HEK293 (cell line): Measurements from ENCODE around the gene NGRN.

Experiments used
- BCL11A ChIP-seq: fragments of 450-650 bp; formaldehyde crosslinking; IDR thresholded peaks from 2 replicates; pipeline ENCODE4 v1.5.1; 2016; ENCODE audit warnings: low read depth, missing biosample characterization, missing genetic modification characterization
- SP7 ChIP-seq: fragments of 450-650 bp; formaldehyde crosslinking; IDR thresholded peaks from 2 replicates; pipeline ENCODE4 v1.5.1; 2016; ENCODE audit warnings: missing biosample characterization, missing genetic modification characterization
- ZBTB20 ChIP-seq: fragments of 450-650 bp; formaldehyde crosslinking; IDR thresholded peaks from 2 replicates; pipeline ENCODE4 v1.5.1; 2016; ENCODE audit warnings: missing biosample characterization, missing genetic modification characterization
- ZFHX2 ChIP-seq: fragments of 450-650 bp; formaldehyde crosslinking; conservative IDR thresholded peaks from 2 replicates; pipeline ENCODE4 v1.5.1; 2016; ENCODE audit warnings: missing biosample characterization, missing genetic modification characterization
- ZFP3 ChIP-seq: fragments of 450-650 bp; formaldehyde crosslinking; IDR thresholded peaks from 2 replicates; pipeline ENCODE4 v1.5.1; 2016; ENCODE audit warnings: low read depth, missing biosample characterization, missing genetic modification characterization
- ZFP41 ChIP-seq: fragments of 450-650 bp; formaldehyde crosslinking; IDR thresholded peaks from 2 replicates; pipeline ENCODE4 v1.5.1; 2016; ENCODE audit warnings: missing biosample characterization, missing genetic modification characterization, borderline replicate concordance
- ZNF140 ChIP-seq: fragments of 450-650 bp; formaldehyde crosslinking; IDR thresholded peaks from 2 replicates; pipeline ENCODE4 v1.5.1; 2016; ENCODE audit warnings: missing biosample characterization, missing genetic modification characterization
- ZNF169 ChIP-seq: fragments of 450-650 bp; formaldehyde crosslinking; IDR thresholded peaks from 2 replicates; pipeline ENCODE4 v1.5.1; 2016; ENCODE audit warnings: missing biosample characterization, missing genetic modification characterization
- ZNF324 ChIP-seq: fragments of 450-650 bp; formaldehyde crosslinking; IDR thresholded peaks from 2 replicates; pipeline ENCODE4 v1.5.1; 2016; ENCODE audit warnings: missing biosample characterization, missing genetic modification characterization
- ZNF335 ChIP-seq: fragments of 450-650 bp; formaldehyde crosslinking; conservative IDR thresholded peaks from 2 replicates; pipeline ENCODE4 v1.5.1; 2016; ENCODE audit warnings: missing biosample characterization, missing genetic modification characterization
- ZNF404 ChIP-seq: fragments of 450-650 bp; formaldehyde crosslinking; IDR thresholded peaks from 2 replicates; pipeline ENCODE4 v1.5.1; 2017; ENCODE audit warnings: missing biosample characterization, missing genetic modification characterization
- ZNF433 ChIP-seq: fragments of 450-650 bp; formaldehyde crosslinking; IDR thresholded peaks from 2 replicates; pipeline ENCODE4 v1.5.1; 2016; ENCODE audit warnings: missing biosample characterization, missing genetic modification characterization, low read depth
- ZNF549 ChIP-seq: fragments of 450-650 bp; IDR thresholded peaks from 2 replicates; pipeline ENCODE4 v1.5.1; 2018; ENCODE audit warnings: missing biosample characterization, missing genetic modification characterization, mild to moderate bottlenecking, inconsistent platforms, moderate library complexity
- ZNF596 ChIP-seq: fragments of 450-650 bp; IDR thresholded peaks from 2 replicates; pipeline ENCODE4 v1.5.0; 2018; ENCODE audit warnings: missing biosample characterization, mild to moderate bottlenecking, missing genetic modification characterization, moderate library complexity
- ZNF621 ChIP-seq: fragments of 450-650 bp; formaldehyde crosslinking; IDR thresholded peaks from 2 replicates; pipeline ENCODE4 v1.5.1; 2017; ENCODE audit warnings: missing biosample characterization, missing genetic modification characterization
- ZNF664 ChIP-seq: fragments of 450-650 bp; formaldehyde crosslinking; IDR thresholded peaks from 2 replicates; pipeline ENCODE4 v1.5.1; 2016; ENCODE audit warnings: missing biosample characterization, missing genetic modification characterization
- ZNF785 ChIP-seq: fragments of 450-650 bp; formaldehyde crosslinking; IDR thresholded peaks from 2 replicates; pipeline ENCODE4 v1.5.1; 2016; ENCODE audit warnings: missing biosample characterization, missing genetic modification characterization
- ZNF843 ChIP-seq: fragments of 450-650 bp; formaldehyde crosslinking; IDR thresholded peaks from 2 replicates; pipeline ENCODE4 v1.5.1; 2016; ENCODE audit warnings: missing biosample characterization, missing genetic modification characterization
- ZXDB ChIP-seq: fragments of 450-650 bp; formaldehyde crosslinking; IDR thresholded peaks from 2 replicates; pipeline ENCODE4 v1.5.1; 2016; ENCODE audit warnings: missing biosample characterization, missing genetic modification characterization
- TF ChIP-seq, protein P1 (sequence below): fragments of 450-650 bp; formaldehyde crosslinking; IDR thresholded peaks from 2 replicates; pipeline ENCODE4 v1.5.1; 2016; ENCODE audit warnings: missing biosample characterization, missing genetic modification characterization, low read depth
- TF ChIP-seq, protein P2 (sequence below): fragments of 450-650 bp; formaldehyde crosslinking; IDR thresholded peaks from 2 replicates; pipeline ENCODE4 v1.5.1; 2016; ENCODE audit warnings: missing biosample characterization, missing genetic modification characterization, low read depth
- TF ChIP-seq, protein P3 (sequence below): fragments of 450-650 bp; formaldehyde crosslinking; IDR thresholded peaks from 2 replicates; pipeline ENCODE4 v1.5.1; 2016; ENCODE audit warnings: missing biosample characterization, missing genetic modification characterization
- TF ChIP-seq, protein P4 (sequence below): fragments of 450-650 bp; formaldehyde crosslinking; IDR thresholded peaks from 2 replicates; pipeline ENCODE4 v1.5.1; 2016; ENCODE audit warnings: missing biosample characterization, missing genetic modification characterization
- TF ChIP-seq, protein P5 (sequence below): fragments of 450-650 bp; formaldehyde crosslinking; IDR thresholded peaks from 2 replicates; pipeline ENCODE4 v1.5.1; 2016; ENCODE audit warnings: missing biosample characterization, missing genetic modification characterization
- TF ChIP-seq, protein P6 (sequence below): fragments of 450-650 bp; formaldehyde crosslinking; IDR thresholded peaks from 2 replicates; pipeline ENCODE4 v1.5.1; 2016; ENCODE audit warnings: missing biosample characterization, missing genetic modification characterization
- TF ChIP-seq, protein P7 (sequence below): fragments of 450-650 bp; formaldehyde crosslinking; IDR thresholded peaks from 2 replicates; pipeline ENCODE4 v1.5.1; 2016; ENCODE audit warnings: missing biosample characterization, missing genetic modification characterization

NGRN gene

DNA sequence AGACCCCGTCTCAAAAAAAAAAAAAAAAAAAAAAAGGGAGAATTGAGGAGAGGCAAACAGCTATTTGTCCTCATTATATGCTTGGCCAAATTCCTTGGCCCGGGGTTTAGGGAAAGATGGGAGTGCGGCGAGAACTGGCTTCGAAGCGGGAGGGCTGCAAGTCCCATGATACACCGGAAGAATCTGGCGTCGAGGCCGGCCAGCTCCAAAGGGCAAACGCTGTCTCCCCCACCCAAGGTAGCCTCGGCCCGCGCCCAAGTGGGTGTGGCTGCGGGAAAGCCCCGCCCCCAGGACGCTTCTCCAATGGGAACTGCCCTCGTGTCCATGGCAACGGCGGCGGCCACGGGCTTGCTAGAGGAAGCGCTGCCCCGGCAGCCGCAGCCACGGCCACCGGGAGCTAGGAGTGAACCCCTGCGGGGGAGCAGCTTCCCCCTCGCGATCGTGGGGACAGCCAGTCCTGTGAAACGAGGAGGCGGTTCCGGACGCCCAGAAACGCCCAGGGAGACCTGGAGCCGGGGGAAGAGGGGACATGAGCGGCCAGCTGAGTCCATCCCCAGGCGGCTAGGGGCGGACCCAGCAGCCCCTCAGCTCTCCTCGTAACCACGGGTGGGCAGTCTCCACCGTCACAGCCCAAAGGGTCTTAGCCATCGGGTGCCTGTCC is 16.1 kb upstream of the NGRN start, which contains the start of gene TTLL13 (continued):
- TF ChIP-seq SP7 (tag by site-specific recombination) (peak; percentile 43; the same call in 1 of the 2 replicates), ZNF596 (tag by site-specific recombination) (no peak), ZNF169 (tag by site-specific recombination) (no peak), ZNF549 (tag by site-specific recombination) (no peak), ZNF433 (tag by site-specific recombination) (no peak), ZNF324 (tag by site-specific recombination) (no peak), ZFHX2 (tag by site-specific recombination) (no peak; the same call in 1 of the 2 replicates), ZNF621 (tag by site-specific recombination) (no peak), ZFP3 (no peak), ZNF335 (tag by site-specific recombination) (peak; percentile 93), ZNF664 (tag by site-specific recombination) (no peak), ZNF140 (no peak), ZXDB (tag by site-specific recombination) (peak; percentile 98), ZNF404 (tag by site-specific recombination) (no peak), ZNF785 (no peak), ZFP41 (tag by site-specific recombination) (no peak), BCL11A (tag by site-specific recombination) (no peak), ZBTB20 (no peak; the same call in 1 of the 2 replicates), ZNF843 (tag by site-specific recombination) (0 out of 2 replicates have a peak, but pooled peaks have one; percentile 29)
- TF ChIP-seq, protein P1, sequence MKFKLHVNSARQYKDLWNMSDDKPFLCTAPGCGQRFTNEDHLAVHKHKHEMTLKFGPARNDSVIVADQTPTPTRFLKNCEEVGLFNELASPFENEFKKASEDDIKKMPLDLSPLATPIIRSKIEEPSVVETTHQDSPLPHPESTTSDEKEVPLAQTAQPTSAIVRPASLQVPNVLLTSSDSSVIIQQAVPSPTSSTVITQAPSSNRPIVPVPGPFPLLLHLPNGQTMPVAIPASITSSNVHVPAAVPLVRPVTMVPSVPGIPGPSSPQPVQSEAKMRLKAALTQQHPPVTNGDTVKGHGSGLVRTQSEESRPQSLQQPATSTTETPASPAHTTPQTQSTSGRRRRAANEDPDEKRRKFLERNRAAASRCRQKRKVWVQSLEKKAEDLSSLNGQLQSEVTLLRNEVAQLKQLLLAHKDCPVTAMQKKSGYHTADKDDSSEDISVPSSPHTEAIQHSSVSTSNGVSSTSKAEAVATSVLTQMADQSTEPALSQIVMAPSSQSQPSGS (tag by site-specific recombination): no peak
- TF ChIP-seq, protein P2, sequence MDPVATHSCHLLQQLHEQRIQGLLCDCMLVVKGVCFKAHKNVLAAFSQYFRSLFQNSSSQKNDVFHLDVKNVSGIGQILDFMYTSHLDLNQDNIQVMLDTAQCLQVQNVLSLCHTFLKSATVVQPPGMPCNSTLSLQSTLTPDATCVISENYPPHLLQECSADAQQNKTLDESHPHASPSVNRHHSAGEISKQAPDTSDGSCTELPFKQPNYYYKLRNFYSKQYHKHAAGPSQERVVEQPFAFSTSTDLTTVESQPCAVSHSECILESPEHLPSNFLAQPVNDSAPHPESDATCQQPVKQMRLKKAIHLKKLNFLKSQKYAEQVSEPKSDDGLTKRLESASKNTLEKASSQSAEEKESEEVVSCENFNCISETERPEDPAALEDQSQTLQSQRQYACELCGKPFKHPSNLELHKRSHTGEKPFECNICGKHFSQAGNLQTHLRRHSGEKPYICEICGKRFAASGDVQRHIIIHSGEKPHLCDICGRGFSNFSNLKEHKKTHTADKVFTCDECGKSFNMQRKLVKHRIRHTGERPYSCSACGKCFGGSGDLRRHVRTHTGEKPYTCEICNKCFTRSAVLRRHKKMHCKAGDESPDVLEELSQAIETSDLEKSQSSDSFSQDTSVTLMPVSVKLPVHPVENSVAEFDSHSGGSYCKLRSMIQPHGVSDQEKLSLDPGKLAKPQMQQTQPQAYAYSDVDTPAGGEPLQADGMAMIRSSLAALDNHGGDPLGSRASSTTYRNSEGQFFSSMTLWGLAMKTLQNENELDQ: no peak
- TF ChIP-seq, protein P3, sequence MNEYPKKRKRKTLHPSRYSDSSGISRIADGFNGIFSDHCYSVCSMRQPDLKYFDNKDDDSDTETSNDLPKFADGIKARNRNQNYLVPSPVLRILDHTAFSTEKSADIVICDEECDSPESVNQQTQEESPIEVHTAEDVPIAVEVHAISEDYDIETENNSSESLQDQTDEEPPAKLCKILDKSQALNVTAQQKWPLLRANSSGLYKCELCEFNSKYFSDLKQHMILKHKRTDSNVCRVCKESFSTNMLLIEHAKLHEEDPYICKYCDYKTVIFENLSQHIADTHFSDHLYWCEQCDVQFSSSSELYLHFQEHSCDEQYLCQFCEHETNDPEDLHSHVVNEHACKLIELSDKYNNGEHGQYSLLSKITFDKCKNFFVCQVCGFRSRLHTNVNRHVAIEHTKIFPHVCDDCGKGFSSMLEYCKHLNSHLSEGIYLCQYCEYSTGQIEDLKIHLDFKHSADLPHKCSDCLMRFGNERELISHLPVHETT (tag by site-specific recombination): no peak
- TF ChIP-seq, protein P4, sequence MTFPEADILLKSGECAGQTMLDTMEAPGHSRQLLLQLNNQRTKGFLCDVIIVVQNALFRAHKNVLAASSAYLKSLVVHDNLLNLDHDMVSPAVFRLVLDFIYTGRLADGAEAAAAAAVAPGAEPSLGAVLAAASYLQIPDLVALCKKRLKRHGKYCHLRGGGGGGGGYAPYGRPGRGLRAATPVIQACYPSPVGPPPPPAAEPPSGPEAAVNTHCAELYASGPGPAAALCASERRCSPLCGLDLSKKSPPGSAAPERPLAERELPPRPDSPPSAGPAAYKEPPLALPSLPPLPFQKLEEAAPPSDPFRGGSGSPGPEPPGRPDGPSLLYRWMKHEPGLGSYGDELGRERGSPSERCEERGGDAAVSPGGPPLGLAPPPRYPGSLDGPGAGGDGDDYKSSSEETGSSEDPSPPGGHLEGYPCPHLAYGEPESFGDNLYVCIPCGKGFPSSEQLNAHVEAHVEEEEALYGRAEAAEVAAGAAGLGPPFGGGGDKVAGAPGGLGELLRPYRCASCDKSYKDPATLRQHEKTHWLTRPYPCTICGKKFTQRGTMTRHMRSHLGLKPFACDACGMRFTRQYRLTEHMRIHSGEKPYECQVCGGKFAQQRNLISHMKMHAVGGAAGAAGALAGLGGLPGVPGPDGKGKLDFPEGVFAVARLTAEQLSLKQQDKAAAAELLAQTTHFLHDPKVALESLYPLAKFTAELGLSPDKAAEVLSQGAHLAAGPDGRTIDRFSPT: no peak
- TF ChIP-seq, protein P5, sequence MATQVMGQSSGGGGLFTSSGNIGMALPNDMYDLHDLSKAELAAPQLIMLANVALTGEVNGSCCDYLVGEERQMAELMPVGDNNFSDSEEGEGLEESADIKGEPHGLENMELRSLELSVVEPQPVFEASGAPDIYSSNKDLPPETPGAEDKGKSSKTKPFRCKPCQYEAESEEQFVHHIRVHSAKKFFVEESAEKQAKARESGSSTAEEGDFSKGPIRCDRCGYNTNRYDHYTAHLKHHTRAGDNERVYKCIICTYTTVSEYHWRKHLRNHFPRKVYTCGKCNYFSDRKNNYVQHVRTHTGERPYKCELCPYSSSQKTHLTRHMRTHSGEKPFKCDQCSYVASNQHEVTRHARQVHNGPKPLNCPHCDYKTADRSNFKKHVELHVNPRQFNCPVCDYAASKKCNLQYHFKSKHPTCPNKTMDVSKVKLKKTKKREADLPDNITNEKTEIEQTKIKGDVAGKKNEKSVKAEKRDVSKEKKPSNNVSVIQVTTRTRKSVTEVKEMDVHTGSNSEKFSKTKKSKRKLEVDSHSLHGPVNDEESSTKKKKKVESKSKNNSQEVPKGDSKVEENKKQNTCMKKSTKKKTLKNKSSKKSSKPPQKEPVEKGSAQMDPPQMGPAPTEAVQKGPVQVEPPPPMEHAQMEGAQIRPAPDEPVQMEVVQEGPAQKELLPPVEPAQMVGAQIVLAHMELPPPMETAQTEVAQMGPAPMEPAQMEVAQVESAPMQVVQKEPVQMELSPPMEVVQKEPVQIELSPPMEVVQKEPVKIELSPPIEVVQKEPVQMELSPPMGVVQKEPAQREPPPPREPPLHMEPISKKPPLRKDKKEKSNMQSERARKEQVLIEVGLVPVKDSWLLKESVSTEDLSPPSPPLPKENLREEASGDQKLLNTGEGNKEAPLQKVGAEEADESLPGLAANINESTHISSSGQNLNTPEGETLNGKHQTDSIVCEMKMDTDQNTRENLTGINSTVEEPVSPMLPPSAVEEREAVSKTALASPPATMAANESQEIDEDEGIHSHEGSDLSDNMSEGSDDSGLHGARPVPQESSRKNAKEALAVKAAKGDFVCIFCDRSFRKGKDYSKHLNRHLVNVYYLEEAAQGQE (tag by site-specific recombination): no peak
- TF ChIP-seq, protein P6, sequence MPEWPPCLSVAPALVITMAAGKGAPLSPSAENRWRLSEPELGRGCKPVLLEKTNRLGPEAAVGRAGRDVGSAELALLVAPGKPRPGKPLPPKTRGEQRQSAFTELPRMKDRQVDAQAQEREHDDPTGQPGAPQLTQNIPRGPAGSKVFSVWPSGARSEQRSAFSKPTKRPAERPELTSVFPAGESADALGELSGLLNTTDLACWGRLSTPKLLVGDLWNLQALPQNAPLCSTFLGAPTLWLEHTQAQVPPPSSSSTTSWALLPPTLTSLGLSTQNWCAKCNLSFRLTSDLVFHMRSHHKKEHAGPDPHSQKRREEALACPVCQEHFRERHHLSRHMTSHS (tag by site-specific recombination): no peak
- TF ChIP-seq, protein P7, sequence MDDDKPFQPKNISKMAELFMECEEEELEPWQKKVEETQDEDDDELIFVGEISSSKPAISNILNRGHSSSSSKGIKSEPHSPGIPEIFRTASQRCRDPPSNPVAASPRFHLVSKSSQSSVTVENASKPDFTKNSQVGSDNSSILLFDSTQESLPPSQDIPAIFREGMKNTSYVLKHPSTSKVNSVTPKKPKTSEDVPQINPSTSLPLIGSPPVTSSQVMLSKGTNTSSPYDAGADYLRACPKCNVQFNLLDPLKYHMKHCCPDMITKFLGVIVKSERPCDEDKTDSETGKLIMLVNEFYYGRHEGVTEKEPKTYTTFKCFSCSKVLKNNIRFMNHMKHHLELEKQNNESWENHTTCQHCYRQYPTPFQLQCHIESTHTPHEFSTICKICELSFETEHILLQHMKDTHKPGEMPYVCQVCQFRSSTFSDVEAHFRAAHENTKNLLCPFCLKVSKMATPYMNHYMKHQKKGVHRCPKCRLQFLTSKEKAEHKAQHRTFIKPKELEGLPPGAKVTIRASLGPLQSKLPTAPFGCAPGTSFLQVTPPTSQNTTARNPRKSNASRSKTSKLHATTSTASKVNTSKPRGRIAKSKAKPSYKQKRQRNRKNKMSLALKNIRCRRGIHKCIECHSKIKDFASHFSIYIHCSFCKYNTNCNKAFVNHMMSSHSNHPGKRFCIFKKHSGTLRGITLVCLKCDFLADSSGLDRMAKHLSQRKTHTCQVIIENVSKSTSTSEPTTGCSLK (tag by site-specific recombination): no peak
